Neural progenitor cell (in vitro differentiated cells): Measurements from ENCODE around the gene MTMR12. TPM values are rescaled to one million over a fixed set of nuclear protein-coding genes. Genes with fewer than 3 reads are reported as not detected.

Experiments
- DNase-seq: peaks from one replicate; pipeline ENCODE4 v3.0.0-alpha.2; 2016; ENCODE audit warnings: low spot score
- H2AFZ ChIP-seq: fragments of 200-600 bp; sonication (generic); replicated peaks from 2 replicates; pipeline ENCODE4 v1.6.1; 2016; ENCODE audit warnings: antibody characterized with exemption
- H3F3A ChIP-seq: fragments of 200-600 bp; sonication (generic); 2 replicates; pipeline ENCODE4 v1.6.1; 2016; ENCODE audit warnings: antibody characterized with exemption, low read depth
- H3K27ac ChIP-seq: fragments of 200-600 bp; sonication (generic); 2 replicates; pipeline ENCODE4 v1.5.1; 2016; ENCODE audit warnings: mild to moderate bottlenecking
- H3K27me3 ChIP-seq: fragments of 200-600 bp; sonication (generic); 2 replicates; pipeline ENCODE4 v1.6.1; 2016; ENCODE audit warnings: mild to moderate bottlenecking, moderate library complexity
- H3K36me3 ChIP-seq: fragments of 200-600 bp; sonication (generic); 2 replicates; pipeline ENCODE4 v1.5.1; 2016
- H3K4me1 ChIP-seq: fragments of 200-600 bp; sonication (generic); 2 replicates; pipeline ENCODE4 v1.6.1; 2016; ENCODE audit warnings: mixed run types
- H3K4me2 ChIP-seq: fragments of 200-600 bp; sonication (generic); 2 replicates; pipeline ENCODE4 v1.6.1; 2016
- H3K4me3 ChIP-seq: fragments of 200-600 bp; sonication (generic); 2 replicates; pipeline ENCODE4 v1.5.1; 2016
- H3K79me2 ChIP-seq: fragments of 200-600 bp; sonication (generic); 2 replicates; pipeline ENCODE4 v1.6.1; 2016; ENCODE audit warnings: low read depth
- H3K9ac ChIP-seq: fragments of 200-600 bp; sonication (generic); 2 replicates; pipeline ENCODE4 v1.6.1; 2016
- H3K9me3 ChIP-seq: fragments of 200-600 bp; sonication (generic); 2 replicates; pipeline ENCODE4 v1.5.1; 2016; ENCODE audit warnings: low read depth
- H4K20me1 ChIP-seq: fragments of 200-600 bp; sonication (generic); 2 replicates; pipeline ENCODE4 v1.6.1; 2016; ENCODE audit warnings: low read depth
- H3K27ac Mint-ChIP-seq: 3 replicates; pipeline ENCODE4 v1.8.0; 2021; ENCODE audit warnings: mixed read lengths
- H3K27me3 Mint-ChIP-seq: 2 replicates; pipeline ENCODE4 v1.8.0; 2022; ENCODE audit warnings: low read depth, mild to moderate bottlenecking, inconsistent platforms, moderate library complexity, mixed read lengths; ENCODE audit not compliant: insufficient read depth
- H3K36me3 Mint-ChIP-seq: 3 replicates; pipeline ENCODE4 v1.8.0; 2021; ENCODE audit warnings: mixed read lengths
- H3K4me1 Mint-ChIP-seq: 3 replicates; pipeline ENCODE4 v1.8.0; 2021; ENCODE audit warnings: mixed read lengths
- H3K4me3 Mint-ChIP-seq: 3 replicates; pipeline ENCODE4 v1.8.0; 2021; ENCODE audit warnings: mild to moderate bottlenecking, moderate library complexity, mixed read lengths
- H3K9me3 Mint-ChIP-seq: 3 replicates; pipeline ENCODE4 v1.8.0; 2020; ENCODE audit warnings: mixed read lengths
- CTCF ChIP-seq: fragments of 200-600 bp; sonication (generic); IDR thresholded peaks from 2 replicates; pipeline ENCODE4 v1.5.1; 2017; ENCODE audit warnings: antibody characterized with exemption, mild to moderate bottlenecking
- EZH2 ChIP-seq: fragments of 200-600 bp; sonication (generic); IDR thresholded peaks from 2 replicates; pipeline ENCODE4 v1.6.1; 2017; ENCODE audit warnings: antibody characterized with exemption, mild to moderate bottlenecking, moderate library complexity
- EZH2phosphoT487 ChIP-seq: fragments of 200-600 bp; sonication (generic); IDR thresholded peaks from 2 replicates; pipeline ENCODE4 v1.6.1; 2017; ENCODE audit warnings: antibody characterized with exemption
- total RNA-seq: library from RNA; depleted of rRNA; stranded (reverse); fragments of >200 nt; gene quantifications from 2 replicates; pipeline ENCODE4 v1.2.3, GENCODE V29; 2015; ENCODE audit warnings: low replicate concordance

Gene MTMR12
- total RNA-seq, 1 donor from 2014 or later: 22.0 TPM

GRCh38 chr5:32276173-32276853 is 36.4 kb downstream of the MTMR12 start:
- peaks cover under 1% of the 10 kb centered on the region for H3K27me3 Mint-ChIP-seq
- Histone ChIP-seq H4K20me1 (peaks cover 5% of the 10 kb centered on the region), H3K27me3 (no peaks in the 10 kb centered on the region), H3K4me2 (no peak overlapping the region), H2AFZ (no peak overlapping the region), H3F3A (peaks cover 3% of the 10 kb centered on the region), H3K9ac (no peak overlapping the region), H3K9me3 (no peaks in the 10 kb centered on the region), H3K36me3 (no peaks in the 10 kb centered on the region), H3K27ac (no peak overlapping the region), H3K79me2 (peaks cover 22% of the 10 kb centered on the region), H3K4me3 (no peak overlapping the region), H3K4me1 (peaks cover 20% of the 10 kb centered on the region)
- no peak for DNase-seq
- H3K4me1 Mint-ChIP-seq: peaks cover 29% of the 10 kb centered on the region
- H3K27ac Mint-ChIP-seq: no peak overlapping the region
- no peak overlapping the region for H3K4me3 Mint-ChIP-seq
- H3K9me3 Mint-ChIP-seq: peaks cover 2% of the 10 kb centered on the region
- TF ChIP-seq EZH2: no peak
- no peak for TF ChIP-seq CTCF
- TF ChIP-seq EZH2phosphoT487: no peak
- peaks cover 27% of the 10 kb centered on the region for H3K36me3 Mint-ChIP-seq

- H3K4me2 ChIP-seq: no peak overlapping the region
- H3K4me3 Mint-ChIP-seq: no peak overlapping the region
- no peak overlapping the region for H3K4me3 ChIP-seq
- H3K27ac Mint-ChIP-seq: no peak overlapping the region
- DNase-seq: no peak
- H3K27ac ChIP-seq: no peak overlapping the region
- H2AFZ ChIP-seq: no peak overlapping the region
- no peak overlapping the region for H3K9ac ChIP-seq
- no peaks in the 10 kb centered on the region for H3K27me3 ChIP-seq
- H3F3A ChIP-seq: peaks cover 3% of the 10 kb centered on the region
- H3K9me3 Mint-ChIP-seq: peaks cover 2% of the 10 kb centered on the region
- peaks cover 20% of the 10 kb centered on the region for H3K4me1 ChIP-seq
- peaks cover 16% of the 10 kb centered on the region for H3K79me2 ChIP-seq
- H4K20me1 ChIP-seq: peaks cover 5% of the 10 kb centered on the region
- H3K9me3 ChIP-seq: no peaks in the 10 kb centered on the region
- peaks cover 29% of the 10 kb centered on the region for H3K36me3 Mint-ChIP-seq
- peaks cover 29% of the 10 kb centered on the region for H3K4me1 Mint-ChIP-seq
- no peaks in the 10 kb centered on the region for H3K36me3 ChIP-seq
- TF ChIP-seq EZH2 (no peak), CTCF (no peak), EZH2phosphoT487 (no peak)
- H3K27me3 Mint-ChIP-seq: peaks cover 2% of the 10 kb centered on the region
These were observed 37.4 kb downstream of the MTMR12 start for GRCh38 chr5:32275396-32275741.

GRCh38 chr5:32274548-32275395 is 38.0 kb downstream of the MTMR12 start:
- Histone ChIP-seq H3K27ac (no peak overlapping the region), H3K9me3 (no peaks in the 10 kb centered on the region), H3K4me3 (no peak overlapping the region), H3K4me1 (peaks cover 20% of the 10 kb centered on the region), H3F3A (peaks cover 3% of the 10 kb centered on the region), H3K36me3 (no peaks in the 10 kb centered on the region), H3K27me3 (no peaks in the 10 kb centered on the region), H2AFZ (no peak overlapping the region), H3K79me2 (peaks cover 10% of the 10 kb centered on the region), H3K4me2 (peak overlapping the region; percentile 6), H4K20me1 (peaks cover 5% of the 10 kb centered on the region), H3K9ac (no peak overlapping the region)
- Mint-ChIP-seq H3K27ac (no peak overlapping the region), H3K4me1 (peaks cover 29% of the 10 kb centered on the region), H3K27me3 (peaks cover 2% of the 10 kb centered on the region), H3K4me3 (no peak overlapping the region), H3K36me3 (peaks cover 31% of the 10 kb centered on the region), H3K9me3 (no peaks in the 10 kb centered on the region)
- no peak for DNase-seq
- TF ChIP-seq EZH2 (no peak), CTCF (no peak), EZH2phosphoT487 (no peak)
